ENCODE measurements around the gene BUB1. TPM values are rescaled to one million over a fixed set of nuclear protein-coding genes. Genes with fewer than 3 reads are reported as not detected.

The BUB1 gene
- total and polyA plus RNA-seq, 8 donors, result 7.1 to 44.9 (median 21.2) TPM

- Histone ChIP-seq H3K27me3 (no peaks in the 10 kb centered on the region), H3K9me3 (no peaks in the 10 kb centered on the region), H3K4me1 (no peaks in the 10 kb centered on the region), H3K27ac (no peak overlapping the region), H3K4me3 (no peak overlapping the region), H3K36me3 (no peaks in the 10 kb centered on the region)
- intact Hi-C loops (cut with DNase I), result no loop called here
- no peak for DNase-seq
- no peak for ATAC-seq
- TF ChIP-seq CTCF (IDR thresholded peaks at IDR 0.05), result no peak
Measured at GRCh38 chr2:110724820-110725219, 47.0 kb upstream of the BUB1 start.

- no peak for ATAC-seq
- Histone ChIP-seq H3K9me3 (no peaks in the 10 kb centered on the region), H3K36me3 (no peaks in the 10 kb centered on the region), H3K27me3 (no peaks in the 10 kb centered on the region), H3K4me1 (peaks cover 0 to 5% of the 10 kb centered on the region in 2 donors), H3K4me3 (no peak overlapping the region), H3K27ac (no peak overlapping the region)
- DNase-seq, result no peak
- no peak for TF ChIP-seq CTCF (IDR thresholded peaks at IDR 0.05)
- intact Hi-C loops (cut with DNase I), result no loop called here
Measured at GRCh38 chr2:110720547-110720946, 42.7 kb upstream of the BUB1 start.

- no peak for ATAC-seq
Measured at GRCh38 chr2:110718990-110719389, 41.1 kb upstream of the BUB1 start.

GRCh38 chr2:110718382-110718781, 40.5 kb upstream of the BUB1 start:
- H3K27ac ChIP-seq, result no peak overlapping the region
- H3K27me3 ChIP-seq, result no peaks in the 10 kb centered on the region
- H3K4me3 ChIP-seq, result no peak overlapping the region
- no peaks in the 10 kb centered on the region for H3K9me3 ChIP-seq
- H3K4me1 ChIP-seq, result peaks cover 5 to 6% of the 10 kb centered on the region in 2 donors
- no peak for ATAC-seq
- no peaks in the 10 kb centered on the region for H3K36me3 ChIP-seq
- DNase-seq, result no peak
- no peak for TF ChIP-seq CTCF (IDR thresholded peaks at IDR 0.05)
- intact Hi-C loops (cut with DNase I), result no loop called here

More at GRCh38 chr2:110718990-110719389, 41.1 kb upstream of the BUB1 start:
- Histone ChIP-seq H3K4me1 (peaks cover 5 to 6% of the 10 kb centered on the region in 2 donors), H3K27me3 (no peaks in the 10 kb centered on the region), H3K4me3 (no peak overlapping the region), H3K27ac (no peak overlapping the region), H3K36me3 (no peaks in the 10 kb centered on the region), H3K9me3 (no peaks in the 10 kb centered on the region)
- no peak for DNase-seq
- TF ChIP-seq CTCF (IDR thresholded peaks at IDR 0.05), result no peak
- intact Hi-C loops (cut with DNase I), result no loop called here

- intact Hi-C loops (cut with DNase I), result no loop called here
- H3K27me3 ChIP-seq, result no peaks in the 10 kb centered on the region
- no peak overlapping the region for H3K27ac ChIP-seq
- H3K36me3 ChIP-seq, result no peaks in the 10 kb centered on the region
- no peak for TF ChIP-seq CTCF (IDR thresholded peaks at IDR 0.05)
- peaks cover 5 to 6% of the 10 kb centered on the region in 2 donors for H3K4me1 ChIP-seq
- H3K9me3 ChIP-seq, result no peaks in the 10 kb centered on the region
- peak; percentile 63 for ATAC-seq
- DNase-seq, result peak in 3 of 4 donors; percentile 45 to 66 (median 46)
- no peak overlapping the region for H3K4me3 ChIP-seq
Measured at GRCh38 chr2:110717734-110718133, 39.9 kb upstream of the BUB1 start.

Measured in left lung (tissue), 10 donors.